HG03135 (cell line): ENCODE results near the gene LTBP4.
"Not testable (repeated sequence)": the region's sequence is repeated elsewhere in the genome, so short reads cannot be mapped to it uniquely, and the experiment has no call there.

Source experiments
- ATAC-seq: cut with Tn5 transposase; IDR thresholded peaks from one replicate; pipeline ENCODE4 v1.9.1; 2021; ENCODE audit warnings: mild to moderate bottlenecking, moderate library complexity; ENCODE audit not compliant: unreplicated experiment

LTBP4 gene

GRCh38 chr19:40576585-40577451 is 24.4 kb upstream of the LTBP4 start, which contains the start of gene SHKBP1:
TSS of gene SHKBP1 (plus strand) at chr19:40576873. CDS start at chr19:40576900, 27 bp downstream.
- peak; percentile 96 for ATAC-seq

- ATAC-seq = no peak
Observed at GRCh38 chr19:40578442-40578908, 22.7 kb upstream of the LTBP4 start.

- no peak for ATAC-seq
Observed at GRCh38 chr19:40580619-40581018, 20.6 kb upstream of the LTBP4 start.

GRCh38 chr19:40581531-40581930 is 19.6 kb upstream of the LTBP4 start:
- no peak for ATAC-seq

GRCh38 chr19:40582467-40582866 is 18.7 kb upstream of the LTBP4 start:
- ATAC-seq = no peak

GRCh38 chr19:40583283-40583682 is 17.9 kb upstream of the LTBP4 start:
- no peak for ATAC-seq

GRCh38 chr19:40584007-40584406 is 17.2 kb upstream of the LTBP4 start:
- no peak for ATAC-seq

GRCh38 chr19:40585241-40585981 is 15.8 kb upstream of the LTBP4 start:
- ATAC-seq = no peak

- no peak for ATAC-seq
Observed at GRCh38 chr19:40585982-40586422, 15.2 kb upstream of the LTBP4 start.

GRCh38 chr19:40586611-40587010 is 14.6 kb upstream of the LTBP4 start:
- no peak for ATAC-seq

- ATAC-seq = no peak
Observed at GRCh38 chr19:40588110-40588854, 12.9 kb upstream of the LTBP4 start.

GRCh38 chr19:40588926-40589569 is 12.1 kb upstream of the LTBP4 start:
- ATAC-seq = no peak

GRCh38 chr19:40589591-40590429 is 11.4 kb upstream of the LTBP4 start:
- no peak for ATAC-seq

- ATAC-seq = no peak
Observed at GRCh38 chr19:40590464-40591265, 10.5 kb upstream of the LTBP4 start.

- not testable (repeated sequence) for ATAC-seq
Observed at GRCh38 chr19:40591724-40592123, 9.4 kb upstream of the LTBP4 start.

- no peak for ATAC-seq
Observed at GRCh38 chr19:40592170-40592569, 9.0 kb upstream of the LTBP4 start.

GRCh38 chr19:40594255-40594654 is 6.9 kb upstream of the LTBP4 start:
- ATAC-seq = no peak

GRCh38 chr19:40594657-40595091 is 6.5 kb upstream of the LTBP4 start:
- no peak for ATAC-seq
